Measurements from ENCODE around the gene SNX25.
"Not testable (repeated sequence)": the region's sequence is repeated elsewhere in the genome, so short reads cannot be mapped to it uniquely, and the experiment has no call there.

The SNX25 gene

GRCh38 chr4:185359767-185360446 lies 150.5 kb downstream of the SNX25 start:
- H3K4me3 ChIP-seq (replicated peaks in 1 of 2; ENCODE audit: low read depth in 2 of 2, low read length in 2 of 2): no peak overlapping the region
- no peak for TF ChIP-seq CTCF (IDR thresholded peaks at IDR 0.05; ENCODE audit: low read depth, low read length)
- peak; percentile 31 to 75 for DNase-seq (ENCODE audit: low read depth in 2 of 2)

GRCh38 chr4:185361872-185362271 lies 152.5 kb downstream of the SNX25 start:
- TF ChIP-seq CTCF (IDR thresholded peaks at IDR 0.05; ENCODE audit: low read depth, low read length): no peak
- H3K4me3 ChIP-seq (replicated peaks in 1 of 2; ENCODE audit: low read depth in 2 of 2, low read length in 2 of 2): no peak overlapping the region
- no peak for DNase-seq (ENCODE audit: low read depth in 2 of 2)

GRCh38 chr4:185362570-185362969 lies 153.2 kb downstream of the SNX25 start:
- DNase-seq (ENCODE audit: low read depth in 2 of 2): peak in 1 of 2 donors; percentile 73

GRCh38 chr4:185363251-185363650 lies 153.9 kb downstream of the SNX25 start:
- H3K4me3 ChIP-seq (replicated peaks in 1 of 2; ENCODE audit: low read depth in 2 of 2, low read length in 2 of 2): no peak overlapping the region
- DNase-seq (ENCODE audit: low read depth in 2 of 2): no peak
- no peak for TF ChIP-seq CTCF (IDR thresholded peaks at IDR 0.05; ENCODE audit: low read depth, low read length)

More at GRCh38 chr4:185362570-185362969, 153.2 kb downstream of the SNX25 start:
- H3K4me3 ChIP-seq (replicated peaks in 1 of 2; ENCODE audit: low read depth in 2 of 2, low read length in 2 of 2): not testable (repeated sequence)

GRCh38 chr4:185364886-185365285 lies 155.5 kb downstream of the SNX25 start:
- H3K4me3 ChIP-seq (replicated peaks in 1 of 2; ENCODE audit: low read depth in 2 of 2, low read length in 2 of 2): no peak overlapping the region
- no peak for TF ChIP-seq CTCF (IDR thresholded peaks at IDR 0.05; ENCODE audit: low read depth, low read length)
- DNase-seq (ENCODE audit: low read depth in 2 of 2): no peak

GRCh38 chr4:185369731-185370130 lies 160.3 kb downstream of the SNX25 start:
- TF ChIP-seq CTCF (IDR thresholded peaks at IDR 0.05; ENCODE audit: low read depth, low read length): no peak
- DNase-seq (ENCODE audit: low read depth in 2 of 2): no peak
- H3K4me3 ChIP-seq (replicated peaks in 1 of 2; ENCODE audit: low read depth in 2 of 2, low read length in 2 of 2): no peak overlapping the region

- no peak for TF ChIP-seq CTCF (IDR thresholded peaks at IDR 0.05; ENCODE audit: low read depth, low read length)
- no peak overlapping the region for H3K4me3 ChIP-seq (replicated peaks in 1 of 2; ENCODE audit: low read depth in 2 of 2, low read length in 2 of 2)
- DNase-seq (ENCODE audit: low read depth in 2 of 2): no peak
These were observed 161.0 kb downstream of the SNX25 start for GRCh38 chr4:185370268-185370949.
